Stimulated activated CD8-positive, alpha-beta memory T cell treated with anti-CD3 and anti-CD28 coated beads, Interleukin-12 subunit alpha, Interleukin-12 subunit beta, amount 100 ng/mL, for 1 hour (primary cell): ENCODE measurements around the gene NENF.

Experiments
- DNase-seq: peaks from one replicate; pipeline ENCODE4 v3.0.0-alpha.2; 2020; ENCODE audit warnings: low read depth

Gene NENF

DNA sequence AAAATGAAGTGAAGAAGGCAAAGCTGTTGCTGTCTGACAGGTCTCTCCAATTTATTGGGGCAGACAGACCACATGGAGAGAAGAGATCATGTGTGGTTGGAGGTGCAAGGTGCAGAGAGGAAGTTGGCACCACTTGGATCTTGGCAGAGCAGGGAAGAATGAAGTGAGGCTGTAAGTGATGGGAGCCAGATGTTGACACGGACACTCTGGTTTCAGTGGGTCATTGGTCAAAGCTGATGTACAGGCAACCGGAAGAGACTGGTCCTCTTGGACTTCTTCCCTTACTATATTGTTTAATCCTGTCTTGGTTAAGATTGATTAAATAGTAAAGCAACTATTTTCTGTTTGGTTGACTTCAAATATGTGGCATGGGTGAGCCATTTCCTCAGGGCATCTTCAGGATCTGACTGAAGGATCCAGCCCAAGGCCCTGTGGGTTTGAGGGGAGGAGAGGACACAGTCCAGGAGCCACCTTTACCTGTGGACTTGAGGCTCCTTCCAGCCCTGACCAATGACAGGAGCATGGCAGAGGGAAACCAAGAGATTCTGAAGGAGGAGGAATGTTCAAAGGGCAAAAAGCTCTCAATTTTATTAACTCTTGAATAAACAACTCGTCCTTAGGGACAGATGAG lies 49.4 kb downstream of the NENF start:
- DNase-seq, result no peak

DNA sequence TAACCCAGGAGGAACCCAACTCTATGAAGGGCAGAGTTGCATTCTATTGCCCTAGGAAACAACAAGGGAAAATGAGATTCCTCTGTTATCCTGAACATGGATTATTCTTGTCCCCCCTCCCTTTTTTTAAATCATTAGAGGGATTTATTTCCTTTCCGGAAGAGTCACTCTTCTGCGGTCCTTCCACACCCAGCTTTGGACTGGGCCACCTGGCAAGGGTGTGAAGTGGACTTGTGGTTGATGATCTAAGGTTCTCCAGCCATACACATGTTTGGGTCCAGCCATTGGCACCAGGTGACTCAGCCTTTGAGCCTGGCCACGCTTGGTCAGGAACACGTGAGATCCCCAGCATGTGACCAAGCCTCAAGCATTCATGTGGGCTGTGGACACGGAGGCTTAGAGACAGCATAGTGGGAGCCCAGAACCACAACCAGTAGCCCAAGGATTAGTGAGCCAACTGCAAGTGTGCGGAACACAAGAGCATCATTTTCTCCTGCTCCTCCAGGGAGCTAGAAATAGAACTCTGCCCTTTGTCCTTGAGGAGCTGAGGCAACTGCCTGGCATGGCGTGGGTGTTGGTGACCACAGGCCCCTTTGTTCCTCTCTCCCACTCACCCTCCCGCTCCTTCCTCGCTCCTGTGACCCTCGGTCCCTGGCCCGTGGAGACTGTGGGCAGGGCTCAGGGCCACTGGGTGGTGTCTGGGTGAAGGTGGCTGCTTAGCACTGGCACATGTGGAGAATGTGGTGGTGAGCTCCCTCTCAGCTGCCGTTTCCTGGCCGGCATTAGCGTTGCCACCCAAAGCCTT lies 50.1 kb downstream of the NENF start:
- DNase-seq, result no peak

GRCh38 chr1:212484701-212485570 lies 52.2 kb downstream of the NENF start:
- no peak for DNase-seq

- no peak for DNase-seq
Measured at GRCh38 chr1:212485571-212485912, 52.8 kb downstream of the NENF start.

GRCh38 chr1:212485913-212486618 lies 53.3 kb downstream of the NENF start:
- DNase-seq, result no peak

- DNase-seq, result no peak
Measured at GRCh38 chr1:212486619-212486975, 53.9 kb downstream of the NENF start.

- DNase-seq, result no peak
Measured at GRCh38 chr1:212487286-212487685, 54.6 kb downstream of the NENF start.

DNA sequence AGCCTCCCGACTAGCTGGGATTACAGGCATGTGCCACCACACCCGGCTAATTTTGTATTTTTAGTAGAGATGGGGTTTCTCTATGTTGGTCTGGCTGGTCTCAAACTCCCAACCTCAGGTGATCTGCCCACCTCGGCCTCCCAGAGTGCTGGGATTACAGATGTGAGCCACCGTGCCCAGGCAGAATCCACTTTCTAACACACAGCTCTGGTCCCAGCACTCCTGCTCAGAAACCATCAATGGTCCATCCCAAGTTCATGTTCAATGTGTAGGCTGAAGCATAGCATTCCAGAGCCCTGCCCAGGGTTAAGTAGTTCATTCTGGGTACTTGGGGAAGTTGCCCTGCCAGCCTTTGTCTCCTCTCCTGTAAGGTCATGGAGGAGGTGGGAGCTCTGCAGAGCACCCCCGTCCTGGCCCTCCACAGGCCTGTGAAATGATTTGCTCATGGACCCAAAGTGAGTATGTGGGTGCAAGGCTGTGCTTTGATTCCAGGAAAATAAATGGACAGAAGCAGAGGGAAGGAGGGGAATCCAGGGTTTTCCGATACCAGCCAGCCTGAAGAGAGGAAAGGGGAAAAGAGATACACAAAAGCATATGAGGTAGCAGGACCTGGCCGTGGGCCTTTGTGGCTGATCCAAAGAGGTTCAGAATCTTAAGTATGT lies 55.2 kb downstream of the NENF start:
- no peak for DNase-seq

GRCh38 chr1:212488436-212489283 lies 55.9 kb downstream of the NENF start:
- DNase-seq, result no peak

- no peak for DNase-seq
Measured at GRCh38 chr1:212489284-212489859, 56.7 kb downstream of the NENF start.

- no peak for DNase-seq
Measured at GRCh38 chr1:212490276-212490675, 57.6 kb downstream of the NENF start.

DNA sequence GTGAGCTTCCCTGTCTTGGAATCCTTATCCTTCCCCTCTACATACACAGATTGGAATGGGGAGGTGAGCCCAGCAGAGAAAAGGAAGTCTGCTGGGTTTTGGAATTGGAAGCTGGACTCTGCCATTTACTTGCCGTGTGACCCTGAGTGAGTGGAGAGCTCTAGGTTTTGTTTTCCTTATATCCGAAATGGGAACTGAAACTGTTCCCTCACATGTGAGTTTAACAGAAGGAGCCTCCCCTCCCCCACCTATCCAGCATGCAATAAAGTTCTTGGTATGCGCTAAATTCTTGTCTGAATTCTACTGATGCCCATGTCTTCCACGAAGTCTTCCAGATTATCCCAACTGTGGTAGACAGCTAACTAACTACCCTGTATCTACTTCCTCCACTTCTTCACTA lies 58.7 kb downstream of the NENF start:
- DNase-seq, result no peak
